Panc1 (cell line): ENCODE data around the gene ATRNL1.

Experiments
- CTCF ChIP-seq: fragments of 450-650 bp; IDR thresholded peaks from 2 replicates; pipeline ENCODE4 v1.5.1; 2017; ENCODE audit warnings: mild to moderate bottlenecking
- POLR2AphosphoS5 ChIP-seq: IDR thresholded peaks from 2 replicates; pipeline ENCODE4 v1.6.1; 2012; ENCODE audit warnings: mild to moderate bottlenecking, low read depth, low read length, moderate library complexity
- REST ChIP-seq, 2 experiments: IDR thresholded peaks; 2 replicates each; pipeline ENCODE4 v1.6.1; 2011 to 2012; ENCODE audit warnings: low read depth in 2 of 2, control low read depth in 1 of 2, low read length in 1 of 2, mild to moderate bottlenecking in 1 of 2, moderate library complexity in 1 of 2; ENCODE audit not compliant: insufficient read depth in 1 of 2
- SIN3A ChIP-seq: IDR thresholded peaks from 2 replicates; pipeline ENCODE4 v1.6.1; 2012; ENCODE audit warnings: low read depth, mild to moderate bottlenecking, low read length, moderate library complexity, borderline replicate concordance; ENCODE audit not compliant: insufficient read depth
- TCF7L2 ChIP-seq: IDR thresholded peaks from 2 replicates; pipeline ENCODE4 v1.6.1; 2011; ENCODE audit warnings: mild to moderate bottlenecking, low read depth, low read length, inconsistent platforms

- TF ChIP-seq CTCF (no peak), POLR2AphosphoS5 (no peak), REST (IDR thresholded peaks at IDR 0.05; ENCODE audit: insufficient read depth in 1 of 2, low read depth in 2 of 2, low read length in 1 of 2) (no peak), TCF7L2 (no peak), SIN3A (no peak)
These were observed 235.2 kb downstream of the ATRNL1 start for GRCh38 chr10:115328331-115328730.
